HepG2 (cell line): ENCODE results near the gene ZNF22. TPM values are rescaled to one million over a fixed set of nuclear protein-coding genes. Genes with fewer than 3 reads are reported as not detected.
A peak's percentile ranks its signal among the peaks of the same experiment; 100 is the strongest.

ENCODE experiments used
- ARHGAP35 ChIP-seq: sonication (generic); formaldehyde crosslinking; IDR thresholded peaks from 2 replicates; pipeline ENCODE4 v1.9.0; 2022; ENCODE audit warnings: mild to moderate bottlenecking, inconsistent platforms, moderate library complexity, missing genetic modification reagents, borderline replicate concordance
- CBX2 ChIP-seq, 2 experiments: fragments of 200-600 bp in 1 of 2; sonication (generic); formaldehyde crosslinking in 1 of 2; IDR thresholded peaks; 2 replicates each; pipeline versions ENCODE4 v1.7.0 to v1.8.1; 2018 to 2022; ENCODE audit warnings: low read depth in 2 of 2, low read length in 1 of 2, mild to moderate bottlenecking in 1 of 2, missing genetic modification reagents in 1 of 2
- CCAR2 ChIP-seq: fragments of 200-400 bp; formaldehyde crosslinking; optimal IDR thresholded peaks from 2 replicates; pipeline ENCODE3; 2018; ENCODE audit warnings: low read depth, mild to moderate bottlenecking, low read length, moderate library complexity
- CREM ChIP-seq, 2 experiments: sonication (generic) in 1 of 2; formaldehyde crosslinking in 1 of 2; IDR thresholded peaks; 2 replicates each; pipeline versions ENCODE4 v1.4.0 to v1.6.1; 2016 to 2020; ENCODE audit warnings: antibody characterized with exemption in 1 of 2, mild to moderate bottlenecking in 1 of 2, missing genetic modification reagents in 1 of 2
- FOXC1 ChIP-seq: sonication (generic); formaldehyde crosslinking; IDR thresholded peaks from 2 replicates; pipeline ENCODE4 v1.8.0; 2022; ENCODE audit warnings: mild to moderate bottlenecking, missing genetic modification reagents, borderline replicate concordance
- HDAC1 ChIP-seq: sonication (generic); formaldehyde crosslinking; IDR thresholded peaks from 2 replicates; pipeline ENCODE4 v1.5.1; 2020; ENCODE audit warnings: mild to moderate bottlenecking, missing genetic modification reagents
- IRF1 ChIP-seq: sonication (generic); formaldehyde crosslinking; IDR thresholded peaks from 2 replicates; pipeline ENCODE4 v1.4.0; 2020; ENCODE audit warnings: low read depth, mild to moderate bottlenecking, missing genetic modification reagents
- ISL2 ChIP-seq: sonication (generic); formaldehyde crosslinking; IDR thresholded peaks from 2 replicates; pipeline ENCODE4 v1.5.0; 2020; ENCODE audit warnings: missing genetic modification reagents
- JARID2 ChIP-seq: sonication (generic); formaldehyde crosslinking; IDR thresholded peaks from 2 replicates; pipeline ENCODE4 v1.8.1; 2023; ENCODE audit warnings: missing genetic modification reagents, inconsistent platforms; ENCODE audit not compliant: insufficient replicate concordance
- MAFK ChIP-seq, 2 experiments: IDR thresholded peaks in 1 of 2; conservative IDR thresholded peaks in 1 of 2; 2 replicates each; pipeline ENCODE4 v1.6.1; 2011; ENCODE audit warnings: improper control_type of control experiment in 2 of 2, low read length in 2 of 2
- MTA3 ChIP-seq: sonication (generic); formaldehyde crosslinking; IDR thresholded peaks from 2 replicates; pipeline ENCODE4 v1.4.0; 2020; ENCODE audit warnings: missing genetic modification reagents
- NR0B2 ChIP-seq: sonication (generic); formaldehyde crosslinking; IDR thresholded peaks from 2 replicates; pipeline ENCODE4 v1.4.0; 2020; ENCODE audit warnings: mild to moderate bottlenecking, missing genetic modification reagents
- PLRG1 ChIP-seq: fragments of 450-650 bp; conservative IDR thresholded peaks from 2 replicates; pipeline ENCODE4 v1.6.1; 2016
- SIN3B ChIP-seq: fragments of 150-350 bp; IDR thresholded peaks from 2 replicates; pipeline ENCODE4 v1.6.1; 2014; ENCODE audit warnings: low read length
- SMC3 ChIP-seq: IDR thresholded peaks from 2 replicates; pipeline ENCODE4 v1.6.1; 2011; ENCODE audit warnings: low read length, improper control_type of control experiment
- ZBTB21 ChIP-seq: sonication (generic); formaldehyde crosslinking; IDR thresholded peaks from 2 replicates; pipeline ENCODE4 v1.4.0; 2020; ENCODE audit warnings: missing genetic modification reagents
- ZFP36 ChIP-seq: fragments of 150-350 bp; IDR thresholded peaks from 2 replicates; pipeline ENCODE4 v1.6.1; 2018; ENCODE audit warnings: borderline replicate concordance, low read length, low read depth; ENCODE audit not compliant: partially characterized antibody
- ZFYVE20 ChIP-seq: sonication (generic); formaldehyde crosslinking; IDR thresholded peaks from 2 replicates; pipeline ENCODE4 v1.8.0; 2023; ENCODE audit warnings: low read depth, mild to moderate bottlenecking, moderate library complexity, missing genetic modification reagents, borderline replicate concordance
- ZNF12 ChIP-seq: sonication (generic); formaldehyde crosslinking; IDR thresholded peaks from 2 replicates; pipeline ENCODE4 v1.5.0; 2020; ENCODE audit warnings: missing genetic modification reagents
- ZNF143 ChIP-seq: sonication (generic); formaldehyde crosslinking; IDR thresholded peaks from 2 replicates; pipeline ENCODE4 v1.4.0; 2020; ENCODE audit warnings: missing genetic modification reagents
- ZNF431 ChIP-seq: sonication (generic); formaldehyde crosslinking; IDR thresholded peaks from 2 replicates; pipeline ENCODE4 v1.9.0; 2022; ENCODE audit warnings: missing genetic modification reagents, low read depth, mild to moderate bottlenecking, borderline replicate concordance
- ZNF468 ChIP-seq: sonication (generic); formaldehyde crosslinking; IDR thresholded peaks from 2 replicates; pipeline ENCODE4 v1.8.0; 2022; ENCODE audit warnings: mild to moderate bottlenecking, moderate library complexity, missing genetic modification reagents
- ZNF563 ChIP-seq: sonication (generic); formaldehyde crosslinking; IDR thresholded peaks from 2 replicates; pipeline ENCODE4 v1.8.0; 2022; ENCODE audit warnings: mild to moderate bottlenecking, moderate library complexity, missing genetic modification reagents
- ZNF704 ChIP-seq: sonication (generic); formaldehyde crosslinking; IDR thresholded peaks from 2 replicates; pipeline ENCODE4 v1.8.1; 2023; ENCODE audit warnings: mild to moderate bottlenecking, inconsistent platforms, moderate library complexity, missing genetic modification reagents, borderline replicate concordance
- ZNF776 ChIP-seq: sonication (generic); formaldehyde crosslinking; IDR thresholded peaks from 2 replicates; pipeline ENCODE4 v1.4.0; 2020; ENCODE audit warnings: mild to moderate bottlenecking, missing genetic modification reagents
- polyA plus RNA-seq, 8 experiments: library from polyadenylated mRNA; depleted of rRNA in 3 of 8; stranded (reverse) in 7 of 8; unstranded in 1 of 8; fragments of >200 nt; fragmentation: Illumina TruSeq in 4 of 8; extraction: Trizol in 4 of 8; gene quantifications; 2 replicates each; pipeline versions ENCODE4 v1.2.1 to v1.2.3, GENCODE V29; 2011 to 2016; ENCODE audit warnings: low read depth in 4 of 8, missing spikeins in 1 of 8, mixed read lengths in 1 of 8; ENCODE audit not compliant: insufficient read depth in 1 of 8
- total RNA-seq, 5 experiments: library from RNA; depleted of rRNA; stranded (reverse); fragments of >200 nt; fragmentation: Illumina TruSeq; extraction: Trizol; gene quantifications; 2 replicates each; pipeline ENCODE4 v1.2.3, GENCODE V29; 2016; ENCODE audit warnings: low read depth in 1 of 5
- TF ChIP-seq, protein P1 (sequence below): IDR thresholded peaks from 2 replicates; pipeline ENCODE4 v1.6.1; 2016; ENCODE audit warnings: mild to moderate bottlenecking

The ZNF22 gene
- total and polyA plus RNA-seq, 2 of the 13 experiments (the other 11 are each of a cell fraction or from before 2014, with no cell fraction given): 0.40 to 1.3 TPM

DNA sequence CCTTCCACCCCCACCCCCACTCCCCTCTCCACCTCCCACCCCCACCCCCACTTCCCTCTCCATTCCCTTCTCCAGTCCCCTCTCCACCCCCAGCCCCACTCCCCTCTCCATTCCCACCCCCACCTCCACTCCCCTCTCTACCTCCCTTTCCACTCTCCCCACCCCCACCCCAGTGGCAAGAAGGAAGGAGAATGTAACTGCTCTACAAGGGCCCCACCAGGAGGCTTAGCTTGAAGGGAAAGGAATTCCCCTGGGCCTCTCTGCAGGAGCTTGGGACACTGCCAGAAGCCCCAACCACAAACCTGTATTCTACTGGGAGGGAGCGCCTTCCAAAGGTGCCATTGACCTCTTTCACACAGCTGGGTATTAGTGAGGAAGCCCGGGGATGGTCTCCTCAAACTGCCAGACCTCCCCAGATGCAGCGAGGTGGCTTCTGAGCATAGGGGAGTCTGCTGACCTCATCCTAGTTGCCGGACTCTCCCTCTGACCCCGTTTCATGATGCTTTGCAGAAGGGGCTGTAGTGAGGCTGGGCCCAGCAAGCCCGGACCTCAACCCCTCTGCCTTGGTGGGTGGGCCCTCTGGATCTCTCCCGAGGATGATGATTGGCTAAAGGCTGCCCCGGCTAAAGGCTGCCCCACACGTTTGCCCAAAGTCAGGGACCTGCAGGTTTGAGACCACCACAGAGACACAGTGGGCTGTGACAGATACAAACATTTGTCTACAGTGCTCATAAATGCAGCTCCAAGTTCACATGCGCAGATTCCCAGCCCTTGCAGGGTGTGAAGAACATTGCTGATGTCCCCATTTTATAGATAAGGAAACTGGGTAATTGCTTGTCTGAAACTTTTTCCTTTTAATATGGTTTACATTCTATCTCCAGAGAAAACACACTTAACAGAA, 25.0 kb upstream of the ZNF22 start (continued):
- no peak for TF ChIP-seq CBX2 (IDR thresholded peaks at IDR 0.05; ENCODE audit: low read depth, low read length)
- TF ChIP-seq CBX2 (CRISPR knock-in tag; IDR thresholded peaks at IDR 0.05; ENCODE audit: low read depth): no peak
- no peak for TF ChIP-seq NR0B2
- no peak for TF ChIP-seq MTA3 (CRISPR knock-in tag)
- TF ChIP-seq ZFYVE20 (CRISPR knock-in tag): no peak
- TF ChIP-seq ZBTB21 (CRISPR knock-in tag): no peak
- peak; percentile 72 for TF ChIP-seq JARID2 (CRISPR knock-in tag)
- TF ChIP-seq IRF1: 0 out of 2 replicates have a peak, but pooled peaks have one; percentile 49
- TF ChIP-seq ZNF431 (CRISPR knock-in tag): no peak
- TF ChIP-seq CCAR2: no peak
- 0 out of 2 replicates have a peak, but pooled peaks have one; percentile 6 for TF ChIP-seq ZNF563 (CRISPR knock-in tag)
- TF ChIP-seq ZNF143: no peak
- TF ChIP-seq ZNF776: no peak
- TF ChIP-seq FOXC1 (CRISPR knock-in tag): no peak
- TF ChIP-seq CREM (IDR thresholded peaks at IDR 0.05): no peak
- no peak for TF ChIP-seq CREM (CRISPR knock-in tag; IDR thresholded peaks at IDR 0.05)
- TF ChIP-seq, protein P1, sequence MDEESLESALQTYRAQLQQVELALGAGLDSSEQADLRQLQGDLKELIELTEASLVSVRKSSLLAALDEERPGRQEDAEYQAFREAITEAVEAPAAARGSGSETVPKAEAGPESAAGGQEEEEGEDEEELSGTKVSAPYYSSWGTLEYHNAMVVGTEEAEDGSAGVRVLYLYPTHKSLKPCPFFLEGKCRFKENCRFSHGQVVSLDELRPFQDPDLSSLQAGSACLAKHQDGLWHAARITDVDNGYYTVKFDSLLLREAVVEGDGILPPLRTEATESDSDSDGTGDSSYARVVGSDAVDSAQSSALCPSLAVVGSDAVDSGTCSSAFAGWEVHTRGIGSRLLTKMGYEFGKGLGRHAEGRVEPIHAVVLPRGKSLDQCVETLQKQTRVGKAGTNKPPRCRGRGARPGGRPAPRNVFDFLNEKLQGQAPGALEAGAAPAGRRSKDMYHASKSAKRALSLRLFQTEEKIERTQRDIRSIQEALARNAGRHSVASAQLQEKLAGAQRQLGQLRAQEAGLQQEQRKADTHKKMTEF: peak; percentile 50
- TF ChIP-seq MAFK (conservative IDR thresholded peaks at IDR 0.05 in 1 of 2, IDR thresholded peaks at IDR 0.05 in 1 of 2; ENCODE audit: low read length in 2 of 2): no peak
- no peak for TF ChIP-seq ZFP36
- TF ChIP-seq SIN3B: no peak
- no peak for TF ChIP-seq SMC3
- no peak for TF ChIP-seq ZNF12
- TF ChIP-seq PLRG1: no peak
- no peak for TF ChIP-seq ARHGAP35 (CRISPR knock-in tag)
- TF ChIP-seq HDAC1 (CRISPR knock-in tag): 0 out of 2 replicates have a peak, but pooled peaks have one; percentile 12
- TF ChIP-seq ISL2: no peak; the same call in 1 of the 2 replicates
- no peak for TF ChIP-seq ZNF704 (CRISPR knock-in tag)
- no peak for TF ChIP-seq ZNF468 (CRISPR knock-in tag)
